GM21723 (cell line): ENCODE measurements around the gene FBN2.
"Not testable (repeated sequence)": the region's sequence is repeated elsewhere in the genome, so short reads cannot be mapped to it uniquely, and the experiment has no call there.

ENCODE experiments used
- ATAC-seq: cut with Tn5 transposase; IDR thresholded peaks from one replicate; pipeline ENCODE4 v1.9.1; 2021; ENCODE audit warnings: mild to moderate bottlenecking, moderate library complexity; ENCODE audit not compliant: unreplicated experiment

The FBN2 gene

DNA sequence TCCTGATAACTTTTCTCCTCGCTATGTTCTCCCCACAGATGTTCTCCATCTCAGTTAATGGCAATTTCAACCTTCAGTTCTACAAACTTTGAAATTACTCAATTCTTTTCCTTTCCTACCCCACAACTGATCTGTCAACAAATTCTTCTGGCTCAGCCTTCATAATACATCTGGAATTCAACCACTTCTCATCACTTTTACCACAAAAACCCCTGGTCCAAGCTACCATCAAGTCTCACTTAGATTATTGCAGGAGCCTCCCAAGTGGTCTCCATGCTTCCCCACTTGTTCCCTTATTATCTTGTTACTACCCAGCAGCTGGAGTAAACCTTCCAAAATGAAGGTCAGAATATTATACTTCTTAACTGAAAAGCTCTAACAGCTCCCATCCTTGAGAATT, 110.1 kb downstream of the FBN2 start:
- no peak for ATAC-seq

DNA sequence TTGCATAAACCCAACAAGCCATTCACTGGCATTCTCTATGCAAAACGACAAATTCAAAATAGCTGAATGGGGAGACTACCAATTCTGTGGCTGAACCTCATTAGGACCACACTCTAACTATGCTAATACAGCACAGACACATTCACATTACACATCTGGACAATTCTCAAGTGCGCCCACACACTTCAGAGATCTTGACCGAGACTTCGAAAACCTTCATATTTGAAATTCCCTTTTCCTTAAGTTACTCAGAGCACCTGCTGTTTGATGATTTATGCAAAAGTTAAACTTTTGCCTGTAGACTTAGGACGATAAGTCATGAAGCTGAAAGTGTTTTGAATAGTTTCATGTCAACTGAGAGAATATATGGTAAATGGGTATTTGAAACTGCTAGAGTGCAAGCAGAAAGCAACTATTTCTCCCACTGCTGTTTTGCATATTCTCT, 111.9 kb downstream of the FBN2 start:
- peak; percentile 86 for ATAC-seq

DNA sequence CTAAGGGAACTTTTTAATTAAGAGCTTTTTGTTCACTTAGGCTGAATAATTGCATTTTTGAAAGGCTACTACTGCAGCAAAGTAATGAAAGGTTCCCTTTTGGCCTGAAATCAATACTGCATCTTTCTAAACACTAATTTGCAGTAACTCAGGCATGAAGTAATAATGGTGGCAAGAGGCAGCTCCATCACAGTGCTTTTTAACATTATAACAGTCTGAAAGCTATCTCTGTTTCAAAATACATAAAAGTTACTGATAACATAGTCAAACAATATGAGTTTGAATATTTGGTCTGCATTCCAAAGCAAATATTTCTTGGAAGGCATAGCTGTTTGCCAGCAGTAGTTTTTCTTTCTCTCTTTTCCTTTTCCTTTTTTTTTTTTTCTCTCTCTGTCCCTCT, 113.4 kb downstream of the FBN2 start:
- ATAC-seq: no peak

DNA sequence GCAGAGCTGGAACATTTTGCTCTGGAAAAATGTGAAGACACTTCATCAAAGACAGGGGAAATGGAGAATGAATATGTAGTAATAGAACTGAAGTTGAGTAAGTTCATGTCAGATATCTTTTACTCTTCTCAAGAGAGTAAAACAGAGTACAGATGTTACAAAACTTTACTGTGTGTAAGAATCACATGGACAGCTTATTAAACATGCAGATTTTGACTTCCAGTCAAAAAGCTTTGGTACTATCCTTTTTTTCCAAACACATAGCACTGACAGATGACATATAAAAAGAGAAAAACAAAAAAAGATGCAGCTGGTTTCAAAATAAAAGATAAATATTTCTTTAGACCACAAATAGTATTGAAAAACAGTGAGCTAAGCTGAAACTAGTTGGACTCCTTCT, 115.4 kb downstream of the FBN2 start:
- no peak for ATAC-seq

DNA sequence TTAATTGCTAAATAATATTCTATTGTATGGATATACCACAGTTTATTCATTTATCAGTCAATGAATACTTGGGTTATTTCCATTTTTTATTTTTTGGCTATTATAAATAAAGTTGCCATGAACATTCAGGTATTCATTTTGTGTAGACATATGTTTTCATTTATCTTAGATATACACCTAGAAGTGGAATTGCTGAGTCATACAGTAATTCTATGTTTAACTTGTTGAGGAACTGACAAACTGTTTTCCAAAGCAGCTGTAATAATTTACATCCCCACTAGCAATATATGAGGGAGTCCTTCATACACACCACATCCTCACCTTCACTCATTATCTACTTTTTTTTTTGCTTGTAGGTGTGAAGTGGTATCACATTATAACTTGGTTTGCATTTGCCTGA, 123.6 kb downstream of the FBN2 start:
- no peak for ATAC-seq

DNA sequence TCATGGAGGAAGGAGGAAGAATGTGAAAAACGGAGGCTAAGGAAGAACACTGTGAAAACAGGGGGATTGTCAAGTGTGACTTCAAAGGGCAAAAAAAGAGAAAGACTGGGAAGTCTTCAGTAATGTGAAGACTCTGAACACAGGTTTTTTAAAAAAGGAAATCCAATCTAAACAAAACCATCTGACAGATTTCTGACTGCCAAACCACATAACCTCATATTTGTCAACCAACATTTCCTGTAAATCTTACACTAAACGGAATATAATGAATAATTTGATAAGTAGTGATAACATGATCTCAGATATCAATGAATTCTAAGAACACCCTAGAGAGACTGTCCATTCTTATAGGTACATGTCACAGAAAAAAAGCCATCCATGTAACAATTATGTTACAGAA, 124.7 kb downstream of the FBN2 start:
- ATAC-seq: no peak

DNA sequence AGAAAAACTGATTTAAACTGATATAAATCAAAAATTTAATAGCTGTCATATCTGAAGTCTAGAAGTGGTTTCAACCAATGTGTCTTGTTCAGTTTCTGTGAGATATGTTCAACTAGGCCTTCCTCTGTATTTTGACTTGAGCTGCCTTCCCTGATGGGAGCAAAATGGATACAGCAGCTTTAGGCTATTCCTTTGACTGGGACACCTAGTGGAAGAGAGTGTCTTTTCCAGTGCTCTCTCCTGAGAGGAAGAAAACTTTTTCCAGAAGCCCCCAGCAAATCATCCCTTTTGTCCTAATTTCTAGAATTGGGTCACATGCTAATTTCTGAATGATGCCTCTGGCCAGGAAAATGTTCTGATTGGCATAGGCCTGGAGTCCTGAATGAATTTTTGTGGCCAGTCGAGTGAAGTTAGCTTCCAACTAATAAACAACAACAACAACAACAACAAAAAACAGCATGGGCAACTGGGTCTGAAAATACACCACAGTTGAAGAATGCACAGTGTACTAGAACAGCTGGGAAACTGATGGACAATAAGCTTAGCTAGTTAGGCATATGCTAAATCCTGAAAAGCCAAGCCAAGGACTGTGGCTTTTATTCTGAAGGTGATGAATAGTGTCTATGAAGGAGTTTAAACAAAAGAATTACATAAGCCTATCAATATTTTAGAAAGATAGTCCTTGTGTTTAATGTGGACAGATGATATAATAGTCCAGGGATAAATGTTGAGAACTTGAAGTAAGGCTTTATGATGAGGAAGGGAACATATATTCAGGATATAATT, 125.7 kb downstream of the FBN2 start:
- no peak for ATAC-seq

DNA sequence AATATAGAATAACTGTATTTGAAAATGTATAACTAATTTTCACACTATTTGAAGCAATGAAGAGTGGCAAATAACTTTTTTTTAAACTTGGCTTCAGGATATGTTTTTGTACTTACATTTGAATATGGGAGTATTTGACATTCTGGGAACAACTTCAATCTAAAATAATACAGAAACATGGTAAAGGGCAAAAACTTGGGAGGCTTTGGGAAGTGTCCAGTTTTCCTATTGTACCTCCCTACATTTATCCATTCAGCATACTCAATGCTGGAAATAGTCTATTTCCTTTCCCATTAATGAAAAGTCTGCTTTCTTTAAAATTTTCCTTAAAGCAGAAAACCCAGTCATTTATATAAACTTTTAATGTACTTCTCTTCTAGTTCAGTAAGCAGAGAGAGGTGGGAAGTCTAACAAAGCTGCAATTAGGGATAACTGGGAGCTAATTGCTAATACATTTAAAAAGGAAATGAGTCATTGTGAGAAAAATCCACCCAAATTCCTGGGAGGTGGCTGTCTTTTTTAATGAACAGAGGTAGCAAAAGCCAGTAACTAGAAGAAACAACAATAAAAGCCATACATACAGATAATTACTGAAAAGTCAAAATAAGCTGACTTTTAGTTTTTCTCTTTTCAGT, 128.8 kb downstream of the FBN2 start:
- ATAC-seq: no peak

DNA sequence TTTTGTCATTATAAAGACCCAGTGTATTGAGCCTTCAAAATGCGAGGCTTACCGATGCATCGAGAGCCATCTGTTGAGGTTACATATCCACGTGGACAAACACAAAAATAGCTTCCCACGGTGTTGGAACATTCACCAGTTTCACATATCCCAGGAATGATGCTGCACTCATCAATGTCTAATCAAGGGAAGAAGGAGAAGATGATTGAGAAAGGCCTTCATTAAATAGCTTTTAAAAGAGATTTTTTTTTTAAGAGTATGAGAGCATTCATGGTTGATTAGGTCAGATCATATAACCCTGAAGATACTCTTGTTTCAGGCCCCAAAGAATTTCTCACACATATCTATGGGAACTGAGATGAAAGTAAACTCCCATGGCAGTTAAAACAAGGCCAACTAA, 129.4 kb downstream of the FBN2 start:
- ATAC-seq: no peak

DNA sequence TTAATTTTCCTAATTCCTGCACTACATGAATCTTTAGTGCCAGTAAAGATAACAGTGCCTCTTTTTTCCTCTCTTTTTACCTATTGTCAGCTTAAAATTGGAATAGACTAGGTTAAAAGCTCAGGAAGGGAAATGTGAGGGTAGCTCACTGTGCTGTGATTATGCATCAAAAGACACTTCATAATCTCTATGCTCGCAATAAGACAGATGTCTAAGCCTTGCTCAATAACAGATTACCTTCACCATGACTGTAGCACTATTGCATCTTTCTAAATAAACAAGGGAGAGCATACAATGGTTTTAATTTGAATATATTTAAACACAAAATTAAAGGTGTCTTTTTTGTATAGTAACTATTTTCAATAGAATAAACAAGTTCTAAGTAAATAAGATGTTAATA, 130.1 kb downstream of the FBN2 start:
- no peak for ATAC-seq

DNA sequence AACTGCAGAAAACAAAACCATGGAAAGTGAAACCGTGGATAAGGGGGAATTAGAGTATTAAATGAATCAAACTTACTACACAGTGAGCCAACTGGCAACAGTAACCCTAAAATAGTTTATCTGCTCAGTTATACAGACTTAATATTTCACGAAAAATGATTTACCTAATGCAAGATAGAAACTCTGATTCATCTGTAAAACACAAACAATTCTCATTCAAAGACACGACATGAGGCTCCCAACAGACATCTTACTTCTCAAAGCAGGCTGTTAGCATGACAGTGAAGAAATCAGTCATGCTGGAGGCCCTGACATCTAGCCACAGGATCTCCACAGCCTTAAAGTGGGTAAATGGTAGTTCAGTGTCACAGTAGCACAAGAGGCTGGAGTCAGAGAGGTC, 131.2 kb downstream of the FBN2 start:
- ATAC-seq: no peak

DNA sequence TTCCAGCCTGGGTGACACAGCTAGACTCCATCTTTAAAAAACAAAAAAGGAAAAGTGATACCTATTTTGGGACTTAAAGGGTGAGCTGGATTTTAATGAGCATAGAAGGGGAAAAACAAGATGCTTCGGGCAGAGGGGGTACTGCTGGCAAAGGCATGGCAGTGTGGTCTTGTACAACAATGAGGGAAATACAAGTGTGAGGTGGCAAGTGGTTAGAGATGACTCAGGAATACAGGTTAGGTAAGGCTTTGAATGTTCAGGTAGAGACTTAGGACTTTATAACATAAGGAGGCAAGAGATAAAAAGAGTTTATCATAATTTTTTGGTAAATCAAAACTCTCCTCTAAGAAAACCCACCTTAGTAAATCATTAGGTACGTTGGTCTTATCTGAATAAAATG, 132.9 kb downstream of the FBN2 start:
- no peak for ATAC-seq

DNA sequence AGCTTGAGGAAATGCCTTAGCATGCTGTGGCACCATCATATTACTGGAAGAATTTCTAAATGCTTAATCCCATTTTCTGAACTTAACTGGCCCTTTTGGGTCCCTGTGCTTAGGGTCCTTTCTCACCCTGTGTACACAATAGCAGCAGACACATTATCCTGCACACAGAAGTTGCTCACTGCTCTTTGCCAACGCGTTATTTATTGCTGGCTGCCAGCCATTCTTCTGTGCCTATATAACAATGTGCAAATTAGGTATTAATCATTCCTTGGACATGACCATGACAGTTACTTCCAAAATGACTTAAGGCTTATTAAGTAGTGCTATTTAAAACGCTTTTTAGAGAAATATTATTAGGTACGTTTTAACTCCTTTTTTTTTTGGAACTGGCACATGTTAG, 134.7 kb downstream of the FBN2 start:
- ATAC-seq: no peak

DNA sequence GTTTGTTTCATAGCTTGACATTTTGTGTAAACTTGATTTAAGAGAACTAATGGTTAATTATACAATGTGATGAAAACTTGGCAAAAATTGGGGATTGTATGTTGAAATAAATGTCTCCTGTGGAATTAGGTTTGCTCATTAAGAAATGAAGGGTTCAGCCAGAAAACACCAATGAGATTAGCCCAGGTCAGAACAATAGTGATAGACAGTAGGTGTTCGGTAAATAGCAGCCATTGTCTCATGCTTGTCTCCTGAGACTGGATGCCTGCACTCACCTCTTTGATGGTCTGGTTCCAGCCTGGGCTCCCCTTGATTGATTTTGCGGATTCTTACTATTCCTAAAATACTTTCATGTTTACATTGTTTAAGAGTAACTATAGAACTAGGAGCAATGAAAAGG, 135.5 kb downstream of the FBN2 start:
- no peak for ATAC-seq

DNA sequence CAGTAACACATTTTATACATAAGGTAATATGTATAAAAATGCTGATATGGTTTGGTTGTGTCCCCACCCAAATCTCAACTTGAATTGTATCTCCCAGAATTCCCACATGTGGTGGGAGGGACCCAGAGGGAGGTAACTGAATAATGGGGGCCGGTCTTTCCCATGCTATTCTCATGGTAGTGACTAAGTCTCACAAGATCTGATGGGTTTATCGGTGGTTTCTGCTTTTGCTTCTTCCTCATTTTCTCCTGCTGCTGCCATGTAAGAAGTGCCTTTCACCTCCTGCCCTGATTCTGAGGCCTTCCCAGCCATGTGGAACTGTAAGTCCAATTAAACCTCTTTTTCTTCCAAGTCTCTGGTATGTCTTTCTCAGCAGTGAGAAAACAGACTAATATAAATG, 137.3 kb downstream of the FBN2 start:
- not testable (repeated sequence) for ATAC-seq

DNA sequence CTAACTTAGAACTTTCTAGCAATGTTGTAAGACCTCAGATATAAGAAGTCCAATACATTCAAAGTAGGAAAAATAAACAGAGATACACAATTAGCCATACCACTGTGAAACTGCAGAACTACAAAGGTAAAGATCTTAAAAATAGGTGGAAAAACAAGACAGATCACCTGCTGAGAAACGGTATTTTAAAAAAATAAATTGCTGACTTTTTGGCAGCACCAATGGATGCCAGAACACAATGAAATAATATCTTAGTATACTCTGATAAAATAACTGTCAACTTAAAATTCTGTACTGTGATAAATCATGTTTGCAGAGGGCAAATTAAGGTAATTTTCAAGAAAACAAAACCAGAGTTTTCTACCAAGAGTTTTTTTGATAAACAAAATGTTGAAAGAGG, 138.9 kb downstream of the FBN2 start:
- ATAC-seq: no peak

DNA sequence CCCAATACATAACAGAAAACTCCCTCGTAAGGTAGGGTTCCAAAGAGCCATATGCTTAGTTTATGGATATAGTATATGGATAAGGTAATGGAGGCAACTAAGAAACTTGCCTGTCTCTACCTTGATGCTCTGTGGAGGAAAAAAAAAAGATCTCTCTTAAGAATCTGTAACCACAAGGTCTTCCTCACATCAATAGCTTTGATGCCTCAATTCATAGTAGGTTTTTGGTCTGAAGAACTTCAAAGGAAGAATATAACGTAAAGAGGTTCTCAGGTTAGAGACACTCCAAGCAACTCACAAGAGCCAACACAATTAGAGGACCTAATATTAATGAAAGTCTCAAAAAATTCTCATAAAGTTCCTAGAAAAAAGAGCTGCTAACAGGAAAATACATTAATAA, 140.2 kb downstream of the FBN2 start:
- ATAC-seq: no peak

DNA sequence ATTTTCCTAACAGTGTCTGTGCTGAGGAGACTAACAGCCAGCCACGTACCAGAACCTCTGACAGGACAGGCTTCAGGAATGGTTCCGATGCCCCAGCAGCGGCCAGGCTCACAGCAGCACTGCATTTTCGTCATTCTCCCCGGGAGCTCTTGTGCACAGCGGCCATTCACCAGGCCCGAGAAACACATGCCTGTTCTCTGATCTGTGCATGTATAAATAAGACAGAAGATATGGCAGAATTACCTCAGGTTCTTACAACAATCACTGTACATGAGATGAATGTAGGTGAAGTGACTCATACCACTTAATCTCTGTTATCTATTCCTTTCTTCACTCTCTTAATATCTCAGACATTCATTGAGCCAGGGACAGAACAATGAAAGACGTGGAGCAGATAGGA, 143.0 kb downstream of the FBN2 start:
- ATAC-seq: no peak

DNA sequence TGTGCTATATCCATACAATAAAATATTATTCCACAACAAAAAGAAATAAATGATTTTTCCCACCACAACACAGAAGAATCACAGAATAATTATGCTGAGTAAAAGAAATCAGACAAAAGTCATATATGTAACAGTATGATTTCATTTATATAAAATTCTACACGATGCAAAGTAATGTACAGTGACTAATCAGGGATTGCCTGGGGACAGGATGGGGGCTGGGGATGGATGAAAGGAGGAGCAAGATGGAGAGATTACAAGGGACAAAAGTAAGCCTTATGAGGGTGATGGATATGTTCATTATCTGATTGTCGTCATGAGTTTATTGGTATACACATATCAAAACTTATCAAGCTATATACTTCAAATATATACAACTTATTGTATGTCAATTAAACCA, 154.0 kb downstream of the FBN2 start:
- no peak for ATAC-seq

DNA sequence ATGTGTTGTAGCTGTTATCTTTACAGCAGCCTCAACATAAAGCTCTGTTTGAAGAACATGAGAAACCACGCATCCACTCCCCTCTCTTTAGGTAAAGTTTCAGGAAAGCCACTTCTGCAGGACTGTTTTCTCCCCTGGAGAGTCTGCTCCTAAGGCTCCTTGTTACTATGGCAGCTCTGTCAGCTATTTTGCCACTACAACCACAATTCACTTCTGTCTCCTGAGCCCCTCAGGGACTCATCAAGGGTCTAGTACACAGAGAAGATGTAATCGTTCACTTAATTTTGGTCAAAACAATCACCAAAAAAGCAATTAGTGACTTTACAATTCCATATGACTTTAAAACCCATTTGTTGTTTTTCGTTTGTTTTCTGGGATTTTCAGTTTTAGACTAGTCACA, 157.7 kb downstream of the FBN2 start:
- ATAC-seq: no peak

DNA sequence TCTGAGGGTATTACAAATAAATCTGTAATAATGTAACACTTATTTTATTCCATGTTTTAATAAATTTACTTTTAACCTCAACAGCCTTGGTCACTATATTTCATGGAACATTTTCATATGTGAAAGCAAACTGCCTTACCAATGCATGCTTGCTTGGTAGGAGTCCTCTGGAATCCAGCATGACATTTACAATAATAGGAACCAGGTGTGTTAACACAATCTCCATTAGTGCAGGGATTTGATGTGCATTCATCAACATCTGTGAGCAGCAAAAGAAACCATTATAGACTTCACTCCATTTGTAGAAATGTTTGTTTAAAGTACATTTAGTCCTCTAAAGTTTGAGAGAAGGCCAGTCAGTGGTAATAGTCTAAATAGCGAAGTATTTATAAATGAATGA, 159.4 kb downstream of the FBN2 start:
- no peak for ATAC-seq

DNA sequence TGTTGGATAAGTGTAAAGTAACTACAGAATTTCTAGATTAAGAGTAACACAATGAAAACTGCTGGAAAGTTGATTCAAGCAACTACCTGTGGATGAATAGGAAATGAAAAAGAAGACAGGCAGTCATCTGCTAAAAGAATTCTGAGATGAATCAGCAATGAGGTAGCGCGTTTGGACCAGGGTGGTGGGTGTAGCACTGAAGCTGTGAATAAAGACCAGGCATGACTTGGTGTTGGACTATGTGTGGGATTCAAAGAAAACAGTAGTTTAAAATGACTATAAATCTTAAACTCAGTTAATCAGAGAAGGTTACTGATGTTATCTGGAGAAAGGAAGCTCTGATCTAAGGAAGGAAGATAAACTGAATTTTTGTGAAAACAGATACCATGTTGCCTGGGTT, 159.8 kb downstream of the FBN2 start:
- no peak for ATAC-seq

DNA sequence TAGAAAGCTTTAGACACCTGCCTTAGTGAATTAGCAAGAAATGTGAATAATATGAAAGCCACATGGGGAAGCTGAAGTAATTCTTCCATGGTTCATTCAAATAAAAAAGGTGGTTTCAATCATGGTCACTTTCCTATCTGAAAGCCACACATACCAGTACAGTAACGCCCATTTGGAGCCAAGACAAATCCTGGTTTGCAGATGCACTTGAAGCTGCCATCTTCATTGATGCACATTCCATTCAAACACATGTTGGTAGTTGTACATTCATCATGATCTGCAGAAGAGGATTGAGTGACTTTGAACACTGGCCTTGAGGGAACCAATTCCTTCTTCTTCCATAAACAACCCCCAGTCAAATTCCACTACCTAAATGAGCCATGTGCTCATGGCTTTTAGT, 161.5 kb downstream of the FBN2 start:
- ATAC-seq: no peak
